Measurements from ENCODE around the gene FOXL3.

Gene FOXL3

GRCh38 chr7:266851-267840 lies 22.8 kb upstream of the FOXL3 start:
- no peaks in the 10 kb centered on the region for H3K4me1 ChIP-seq (ENCODE audit: control insufficient read depth, insufficient read depth, low read length)
- H3K36me3 ChIP-seq (ENCODE audit: control insufficient read depth in 2 of 2, insufficient read depth in 1 of 2, low read length in 2 of 2): no peaks in the 10 kb centered on the region
- POLR2A ChIA-PET: no interaction called here
- CTCF ChIA-PET: interaction anchor here (0.7 to 1.0 kb wide), 3 partner anchors 13 to 50 kb away, joined by 3 read pairs; no protein-coding TSS in a partner anchor
- no peak overlapping the region for H3K27ac ChIP-seq (ENCODE audit: extremely low read depth, low read depth, low read length)
- no peaks in the 10 kb centered on the region for H3K9me3 ChIP-seq (ENCODE audit: control insufficient read depth, insufficient read depth, low read depth, low read length)
- TF ChIP-seq ZFP3 (tag by site-specific recombination; IDR thresholded peaks at IDR 0.05; ENCODE audit: low read depth): no peak
- TF ChIP-seq ZNF529 (tag by site-specific recombination; IDR thresholded peaks at IDR 0.05; ENCODE audit: insufficient replicate concordance): no peak
- TF ChIP-seq ZNF2 (tag by site-specific recombination; IDR thresholded peaks at IDR 0.05): no peak
- TF ChIP-seq ZNF19 (tag by site-specific recombination; IDR thresholded peaks at IDR 0.05; ENCODE audit: low read depth): no peak
- no peak for TF ChIP-seq ZNF280C (tag by site-specific recombination; IDR thresholded peaks at IDR 0.05)
- TF ChIP-seq ZNF610 (tag by site-specific recombination; IDR thresholded peaks at IDR 0.05; ENCODE audit: borderline replicate concordance): no peak
- TF ChIP-seq PRDM2 (tag by site-specific recombination; IDR thresholded peaks at IDR 0.05; ENCODE audit: borderline replicate concordance): no peak
- no peak for TF ChIP-seq BCL11A (tag by site-specific recombination; IDR thresholded peaks at IDR 0.05; ENCODE audit: low read depth)
- no peak for TF ChIP-seq PRDM4 (tag by site-specific recombination; IDR thresholded peaks at IDR 0.05)
- TF ChIP-seq GLIS1 (tag by site-specific recombination; IDR thresholded peaks at IDR 0.05): no peak
- TF ChIP-seq ZNF521 (tag by site-specific recombination; IDR thresholded peaks at IDR 0.05): no peak
- no peak for TF ChIP-seq ZNF292 (tag by site-specific recombination; IDR thresholded peaks at IDR 0.05; ENCODE audit: borderline replicate concordance, low read depth)
- TF ChIP-seq PATZ1 (tag by site-specific recombination; IDR thresholded peaks at IDR 0.05): no peak
- no peak for TF ChIP-seq SETDB1 (IDR thresholded peaks at IDR 0.05; ENCODE audit: insufficient read length, low read length)
- no peak for TF ChIP-seq WT1 (tag by site-specific recombination; IDR thresholded peaks at IDR 0.05)
- TF ChIP-seq ZNF26 (tag by site-specific recombination; IDR thresholded peaks at IDR 0.05): no peak
- no peak for TF ChIP-seq ZNF701 (tag by site-specific recombination; IDR thresholded peaks at IDR 0.05)
- TF ChIP-seq HOXD13 (CRISPR knock-in tag; IDR thresholded peaks at IDR 0.05; ENCODE audit: borderline replicate concordance): no peak
- TF ChIP-seq ZNF658 (tag by site-specific recombination; IDR thresholded peaks at IDR 0.05): no peak
- TF ChIP-seq ZNF621 (tag by site-specific recombination; IDR thresholded peaks at IDR 0.05): no peak
- H3K4me3 ChIP-seq (ENCODE audit: low read depth, low read length): no peak overlapping the region
